ENCODE results near the gene MRPL55.

The MRPL55 gene

DNA sequence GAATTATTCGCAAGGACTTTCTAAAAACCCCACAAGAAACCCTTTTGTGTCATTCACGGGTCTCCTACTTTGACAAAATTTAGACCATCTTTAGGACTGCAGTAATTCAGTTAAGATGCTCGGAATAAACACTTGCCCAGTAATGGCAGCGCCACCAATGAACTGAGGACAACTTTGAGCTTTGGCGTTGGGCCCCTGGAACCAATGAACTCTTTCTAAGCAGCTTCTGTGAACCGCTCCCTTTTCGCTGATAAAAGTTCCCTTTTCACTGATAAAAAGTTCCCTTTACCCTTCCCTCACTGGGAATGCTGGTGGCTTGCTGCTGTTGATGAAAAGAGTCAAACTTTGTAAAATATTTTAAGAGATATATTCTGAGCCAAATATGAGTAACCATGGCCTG lies 1.5 kb upstream of the MRPL55 start:
- no peak overlapping the region for H3K4me3 ChIP-seq (ENCODE audit: low read length)
- TF ChIP-seq, protein P1, sequence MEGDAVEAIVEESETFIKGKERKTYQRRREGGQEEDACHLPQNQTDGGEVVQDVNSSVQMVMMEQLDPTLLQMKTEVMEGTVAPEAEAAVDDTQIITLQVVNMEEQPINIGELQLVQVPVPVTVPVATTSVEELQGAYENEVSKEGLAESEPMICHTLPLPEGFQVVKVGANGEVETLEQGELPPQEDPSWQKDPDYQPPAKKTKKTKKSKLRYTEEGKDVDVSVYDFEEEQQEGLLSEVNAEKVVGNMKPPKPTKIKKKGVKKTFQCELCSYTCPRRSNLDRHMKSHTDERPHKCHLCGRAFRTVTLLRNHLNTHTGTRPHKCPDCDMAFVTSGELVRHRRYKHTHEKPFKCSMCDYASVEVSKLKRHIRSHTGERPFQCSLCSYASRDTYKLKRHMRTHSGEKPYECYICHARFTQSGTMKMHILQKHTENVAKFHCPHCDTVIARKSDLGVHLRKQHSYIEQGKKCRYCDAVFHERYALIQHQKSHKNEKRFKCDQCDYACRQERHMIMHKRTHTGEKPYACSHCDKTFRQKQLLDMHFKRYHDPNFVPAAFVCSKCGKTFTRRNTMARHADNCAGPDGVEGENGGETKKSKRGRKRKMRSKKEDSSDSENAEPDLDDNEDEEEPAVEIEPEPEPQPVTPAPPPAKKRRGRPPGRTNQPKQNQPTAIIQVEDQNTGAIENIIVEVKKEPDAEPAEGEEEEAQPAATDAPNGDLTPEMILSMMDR (IDR thresholded peaks at IDR 0.05; ENCODE audit: insufficient read depth, low read depth, low read length, missing control alignments) = no peak
- DNase-seq (ENCODE audit: low read depth) = no peak

DNA sequence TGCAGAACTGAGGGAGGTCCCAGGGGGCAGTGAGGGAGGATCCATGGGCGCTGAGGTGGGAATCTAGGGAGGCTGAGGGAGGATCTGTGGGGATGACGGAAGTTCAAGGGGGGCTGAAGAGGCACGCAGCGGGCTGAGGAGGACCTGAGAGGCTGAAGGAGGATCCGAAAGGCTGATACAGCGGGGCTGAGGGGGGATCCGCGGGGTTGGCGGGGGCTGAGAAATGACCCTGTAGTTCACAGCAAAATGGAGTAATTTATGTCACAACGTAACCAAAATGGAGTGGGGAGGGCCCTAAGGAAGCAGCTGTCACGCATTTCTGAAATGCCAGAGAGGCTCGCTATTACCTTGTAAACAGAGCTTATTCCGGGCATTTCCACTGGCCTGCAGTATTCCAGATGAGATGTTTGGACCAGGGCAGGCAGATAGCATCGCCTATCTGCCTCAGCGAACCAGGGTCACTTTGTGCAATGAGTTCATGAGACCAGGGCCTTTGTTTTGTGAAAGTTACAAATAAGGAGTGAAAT lies 926 bp upstream of the MRPL55 start:
- TF ChIP-seq, protein P1 (IDR thresholded peaks at IDR 0.05; ENCODE audit: insufficient read depth, low read depth, low read length, missing control alignments) = no peak
- DNase-seq (ENCODE audit: low read depth) = no peak
- peak overlapping the region; percentile 95 for H3K4me3 ChIP-seq (ENCODE audit: low read length)

DNA sequence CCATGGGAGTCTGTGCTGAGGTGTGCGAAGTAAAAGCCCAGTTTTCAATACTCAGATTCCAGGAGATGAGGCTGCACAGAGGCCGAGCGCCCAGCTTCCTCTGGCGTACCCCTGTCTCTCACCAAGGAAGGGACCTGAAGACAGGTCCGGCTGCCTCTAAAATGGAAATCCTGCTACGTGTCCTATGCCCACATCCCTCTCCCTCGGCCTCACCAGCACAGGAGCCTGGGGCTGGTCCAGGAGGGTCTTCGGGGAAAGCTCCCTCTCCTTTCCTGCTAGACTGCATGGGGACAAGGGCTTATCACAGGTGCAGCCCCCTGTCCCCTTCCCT lies 392 bp downstream of the MRPL55 start:
- H3K4me3 ChIP-seq (ENCODE audit: low read length) = peak overlapping the region; percentile 95
- DNase-seq (ENCODE audit: low read depth) = no peak
- TF ChIP-seq, protein P1 (IDR thresholded peaks at IDR 0.05; ENCODE audit: insufficient read depth, low read depth, low read length, missing control alignments) = no peak

DNA sequence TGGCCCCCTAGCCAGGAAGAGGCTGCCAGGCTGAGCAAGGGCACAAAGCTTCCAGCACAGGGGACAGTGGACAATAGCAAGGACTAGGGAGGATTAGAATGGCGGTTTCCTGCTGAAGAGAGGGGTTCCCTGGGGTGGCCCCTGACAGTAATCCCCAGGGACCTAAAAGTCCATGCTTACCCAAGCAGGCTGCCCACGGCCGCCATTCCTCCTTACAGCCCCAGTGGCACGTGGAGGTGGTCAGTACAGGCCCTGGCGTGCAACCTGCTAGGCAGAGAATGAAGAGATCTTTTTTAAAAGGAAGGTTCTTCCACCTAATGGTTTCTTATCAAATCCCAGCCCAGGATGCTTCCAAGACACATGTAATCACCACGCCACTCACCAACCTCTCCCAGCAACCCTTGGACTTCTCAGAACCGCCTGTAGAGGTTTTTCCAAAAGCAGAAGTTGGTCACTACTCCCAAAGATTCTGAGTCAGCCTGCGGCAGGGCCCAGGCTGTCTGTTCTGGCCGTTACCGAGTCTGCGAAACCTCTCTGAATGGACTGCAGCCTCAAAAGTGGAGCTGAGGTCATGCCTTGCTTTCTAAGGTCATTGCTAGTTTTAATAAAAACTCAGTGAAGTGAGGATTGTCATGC lies 926 bp downstream of the MRPL55 start:
- H3K4me3 ChIP-seq (ENCODE audit: low read length) = peak overlapping the region; percentile 95
- TF ChIP-seq, protein P1 (IDR thresholded peaks at IDR 0.05; ENCODE audit: insufficient read depth, low read depth, low read length, missing control alignments) = no peak
- DNase-seq (ENCODE audit: low read depth) = no peak

DNA sequence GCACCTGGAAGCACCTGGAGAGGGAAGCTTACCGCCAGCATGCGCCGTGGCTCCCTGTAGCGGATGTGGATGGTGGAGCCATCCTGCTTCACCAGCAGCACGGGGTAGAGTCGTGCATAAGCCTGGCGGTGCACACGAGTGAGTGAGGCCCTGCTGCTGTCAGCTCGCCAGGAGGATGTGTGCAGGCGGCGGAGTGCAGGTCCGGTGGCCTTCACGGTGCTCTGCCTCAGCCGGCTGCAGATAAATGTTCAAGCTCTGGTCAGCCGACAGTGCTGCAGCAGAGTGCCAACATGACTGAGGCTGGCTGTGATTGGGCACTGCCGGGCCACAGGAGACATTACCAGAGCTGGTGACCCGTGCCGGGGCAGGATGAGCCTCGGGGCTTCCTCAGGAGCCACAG lies 1.5 kb downstream of the MRPL55 start:
- H3K4me3 ChIP-seq (ENCODE audit: low read length) = no peak overlapping the region
- no peak for DNase-seq (ENCODE audit: low read depth)
- TF ChIP-seq, protein P1 (IDR thresholded peaks at IDR 0.05; ENCODE audit: insufficient read depth, low read depth, low read length, missing control alignments) = no peak

DNA sequence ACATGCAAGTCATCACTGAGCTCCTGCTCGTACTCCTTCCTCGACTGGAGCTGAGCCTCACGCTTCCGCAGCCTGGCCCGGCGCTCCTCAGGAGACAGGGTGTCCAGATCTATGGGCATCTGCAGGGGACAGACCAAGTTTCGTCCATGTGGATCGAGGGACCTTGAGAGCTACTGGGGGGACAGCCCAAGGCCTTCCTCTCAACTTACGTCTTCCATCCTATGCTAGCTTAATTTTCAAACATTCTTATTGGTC lies 2.4 kb downstream of the MRPL55 start:
- TF ChIP-seq, protein P1 (IDR thresholded peaks at IDR 0.05; ENCODE audit: insufficient read depth, low read depth, low read length, missing control alignments) = no peak
- DNase-seq (ENCODE audit: low read depth) = no peak
- no peak overlapping the region for H3K4me3 ChIP-seq (ENCODE audit: low read length)

Data from epithelial cell of esophagus (primary cell).